NT2/D1 (cell line): ENCODE measurements around the gene FRMD4A.

Experiments
- DNase-seq: peaks from one replicate; pipeline ENCODE4 v3.0.0-alpha.2; 2011; ENCODE audit warnings: low read depth, low spot score
- H3K27me3 ChIP-seq: 2 replicates; pipeline ENCODE4 v1.6.0; 2011; ENCODE audit warnings: mild to moderate bottlenecking; ENCODE audit not compliant: insufficient read length, insufficient read depth
- H3K36me3 ChIP-seq: 2 replicates; pipeline ENCODE4 v1.6.1; 2011; ENCODE audit warnings: mild to moderate bottlenecking, low read length, mixed read lengths; ENCODE audit not compliant: insufficient read depth, insufficient read length
- H3K4me1 ChIP-seq: 2 replicates; pipeline ENCODE4 v1.5.1; 2011; ENCODE audit not compliant: insufficient read depth, insufficient read length
- H3K4me3 ChIP-seq: 2 replicates; pipeline ENCODE4 v1.5.1; 2011; ENCODE audit warnings: low read depth; ENCODE audit not compliant: insufficient read length
- H3K9ac ChIP-seq: 2 replicates; pipeline ENCODE4 v1.6.0; 2011; ENCODE audit warnings: low read depth; ENCODE audit not compliant: insufficient read length
- H3K9me3 ChIP-seq: 2 replicates; pipeline ENCODE4 v1.5.1; 2011; ENCODE audit warnings: mild to moderate bottlenecking, low read length; ENCODE audit not compliant: insufficient read depth
- SUZ12 ChIP-seq: IDR thresholded peaks from 2 replicates; pipeline ENCODE4 v1.6.1; 2011; ENCODE audit not compliant: insufficient read length, insufficient read depth; ENCODE audit errors: extremely low read depth
- YY1 ChIP-seq: IDR thresholded peaks from 2 replicates; pipeline ENCODE4 v1.6.1; 2011; ENCODE audit not compliant: insufficient read length, insufficient read depth
- ZNF274 ChIP-seq: IDR thresholded peaks from 2 replicates; pipeline ENCODE4 v1.6.1; 2011; ENCODE audit warnings: mild to moderate bottlenecking, low read depth, low read length

The FRMD4A gene

DNA sequence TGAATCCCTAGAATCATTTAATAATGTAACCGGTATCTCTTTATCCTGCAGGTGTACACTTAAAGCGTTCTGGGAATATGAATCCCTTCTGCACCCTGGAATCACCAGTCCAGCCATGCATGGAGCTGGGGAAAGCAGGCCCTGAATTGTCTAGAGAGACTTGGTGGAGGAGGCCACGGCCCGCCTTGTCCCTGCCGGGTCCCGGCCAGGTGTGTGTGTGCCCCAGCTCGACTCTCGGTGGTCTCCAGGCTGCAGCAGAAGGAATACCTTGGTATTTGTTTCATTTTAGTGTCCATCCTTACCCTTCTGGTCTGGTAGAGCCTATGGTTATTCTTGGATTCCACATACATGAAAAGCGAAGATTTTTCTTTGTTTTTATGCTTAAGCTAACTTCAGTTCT, 685.9 kb downstream of the FRMD4A start:
- DNase-seq, result no peak
- H3K36me3 ChIP-seq, result peaks cover 33% of the 10 kb centered on the region
- TF ChIP-seq ZNF274 (no peak), YY1 (no peak), SUZ12 (no peak)
- no peak overlapping the region for H3K9ac ChIP-seq
- H3K27me3 ChIP-seq, result no peaks in the 10 kb centered on the region
- no peaks in the 10 kb centered on the region for H3K4me1 ChIP-seq
- H3K4me3 ChIP-seq, result no peak overlapping the region
- H3K9me3 ChIP-seq, result no peaks in the 10 kb centered on the region

- no peaks in the 10 kb centered on the region for H3K4me1 ChIP-seq
- TF ChIP-seq ZNF274 (no peak), YY1 (no peak), SUZ12 (no peak)
- no peak overlapping the region for H3K9ac ChIP-seq
- DNase-seq, result no peak
- no peaks in the 10 kb centered on the region for H3K9me3 ChIP-seq
- peaks cover 31% of the 10 kb centered on the region for H3K36me3 ChIP-seq
- H3K27me3 ChIP-seq, result no peaks in the 10 kb centered on the region
- no peak overlapping the region for H3K4me3 ChIP-seq
These were observed 687.7 kb downstream of the FRMD4A start for GRCh38 chr10:13643016-13643415.

GRCh38 chr10:13642293-13642692, 688.4 kb downstream of the FRMD4A start:
- Histone ChIP-seq H3K36me3 (peaks cover 27% of the 10 kb centered on the region), H3K9ac (no peak overlapping the region), H3K4me1 (no peaks in the 10 kb centered on the region), H3K27me3 (no peaks in the 10 kb centered on the region), H3K9me3 (no peaks in the 10 kb centered on the region), H3K4me3 (no peak overlapping the region)
- TF ChIP-seq ZNF274 (no peak), YY1 (no peak), SUZ12 (no peak)
- no peak for DNase-seq

- no peak overlapping the region for H3K9ac ChIP-seq
- H3K9me3 ChIP-seq, result no peaks in the 10 kb centered on the region
- H3K4me1 ChIP-seq, result no peaks in the 10 kb centered on the region
- TF ChIP-seq ZNF274 (no peak), YY1 (no peak), SUZ12 (no peak)
- no peaks in the 10 kb centered on the region for H3K27me3 ChIP-seq
- peaks cover 12% of the 10 kb centered on the region for H3K36me3 ChIP-seq
- no peak overlapping the region for H3K4me3 ChIP-seq
- DNase-seq, result no peak
These were observed 692.8 kb downstream of the FRMD4A start for GRCh38 chr10:13637894-13638293.

GRCh38 chr10:13637303-13637856, 693.3 kb downstream of the FRMD4A start:
- Histone ChIP-seq H3K27me3 (no peaks in the 10 kb centered on the region), H3K36me3 (peaks cover 12% of the 10 kb centered on the region), H3K4me1 (no peaks in the 10 kb centered on the region), H3K9ac (no peak overlapping the region), H3K4me3 (no peak overlapping the region), H3K9me3 (no peaks in the 10 kb centered on the region)
- no peak for DNase-seq
- no peak for TF ChIP-seq YY1
- TF ChIP-seq ZNF274, result no peak
- no peak for TF ChIP-seq SUZ12

GRCh38 chr10:13636776-13637175, 693.9 kb downstream of the FRMD4A start:
- TF ChIP-seq SUZ12, result no peak
- no peak for TF ChIP-seq YY1
- TF ChIP-seq ZNF274, result no peak
- Histone ChIP-seq H3K9ac (no peak overlapping the region), H3K36me3 (peaks cover 12% of the 10 kb centered on the region), H3K27me3 (no peaks in the 10 kb centered on the region), H3K9me3 (no peaks in the 10 kb centered on the region), H3K4me3 (no peak overlapping the region), H3K4me1 (no peaks in the 10 kb centered on the region)
- DNase-seq, result no peak

- no peak for DNase-seq
- H3K4me1 ChIP-seq, result no peaks in the 10 kb centered on the region
- TF ChIP-seq YY1 (no peak), SUZ12 (no peak), ZNF274 (no peak)
- no peak overlapping the region for H3K9ac ChIP-seq
- no peaks in the 10 kb centered on the region for H3K27me3 ChIP-seq
- peaks cover 16% of the 10 kb centered on the region for H3K36me3 ChIP-seq
- H3K9me3 ChIP-seq, result no peaks in the 10 kb centered on the region
- no peak overlapping the region for H3K4me3 ChIP-seq
These were observed 696.5 kb downstream of the FRMD4A start for GRCh38 chr10:13634207-13634606.

- no peaks in the 10 kb centered on the region for H3K9me3 ChIP-seq
- no peak for DNase-seq
- H3K27me3 ChIP-seq, result no peaks in the 10 kb centered on the region
- H3K9ac ChIP-seq, result no peak overlapping the region
- no peaks in the 10 kb centered on the region for H3K4me1 ChIP-seq
- peaks cover 11% of the 10 kb centered on the region for H3K36me3 ChIP-seq
- TF ChIP-seq ZNF274 (no peak), YY1 (no peak), SUZ12 (no peak)
- H3K4me3 ChIP-seq, result no peak overlapping the region
These were observed 697.0 kb downstream of the FRMD4A start for GRCh38 chr10:13633689-13634088.
